T-helper 1 cell treated with Interleukin-12 subunit alpha and Interleukin-12 subunit beta and Interleukin-4 antibody, amounts not matched to agents 30 μg/mL and 1 μg/mL, for 36 hours (primary cell): ENCODE measurements around the gene CILP2.
A peak's percentile ranks its signal among the peaks of the same experiment; 100 is the strongest.

Source experiments
- H3K27ac Mint-ChIP-seq: one replicate; pipeline ENCODE4 v1.8.0; 2021; ENCODE audit warnings: mild to moderate bottlenecking, mixed read lengths
- H3K27me3 Mint-ChIP-seq: one replicate; pipeline ENCODE4 v1.8.0; 2021; ENCODE audit warnings: low read depth, mixed read lengths
- H3K36me3 Mint-ChIP-seq: one replicate; pipeline ENCODE4 v1.8.0; 2021; ENCODE audit warnings: low read depth, mixed read lengths
- H3K4me1 Mint-ChIP-seq: one replicate; pipeline ENCODE4 v1.8.0; 2021; ENCODE audit warnings: low read depth, mixed read lengths
- H3K4me3 Mint-ChIP-seq: one replicate; pipeline ENCODE4 v1.8.0; 2021; ENCODE audit warnings: mild to moderate bottlenecking, moderate library complexity, mixed read lengths
- H3K9me3 Mint-ChIP-seq: one replicate; pipeline ENCODE4 v1.8.0; 2021; ENCODE audit warnings: mixed read lengths

The CILP2 gene

DNA sequence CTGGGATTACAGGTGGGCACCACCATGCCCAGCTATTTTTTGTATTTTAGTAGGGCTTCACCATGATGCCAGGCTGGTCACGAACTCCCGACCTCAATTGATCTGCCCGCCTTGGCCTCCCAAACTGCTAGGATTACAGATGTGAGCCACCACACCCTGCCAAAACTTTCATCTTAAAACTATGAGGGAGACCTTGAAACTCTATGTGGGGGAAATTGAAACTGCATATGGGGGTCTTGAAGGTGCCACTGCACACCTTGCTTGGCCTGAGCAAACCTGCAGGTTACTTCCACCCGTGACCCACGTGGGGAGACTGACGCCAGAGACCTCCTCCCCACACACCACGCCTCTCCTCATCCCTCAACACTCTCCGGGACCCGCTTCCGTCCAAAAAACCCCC, 15.6 kb downstream of the CILP2 start:
- Mint-ChIP-seq H3K4me3 (no peak overlapping the region), H3K27me3 (no peaks in the 10 kb centered on the region), H3K9me3 (no peaks in the 10 kb centered on the region), H3K4me1 (peaks cover 3% of the 10 kb centered on the region), H3K36me3 (peaks cover 3% of the 10 kb centered on the region), H3K27ac (no peak overlapping the region)

DNA sequence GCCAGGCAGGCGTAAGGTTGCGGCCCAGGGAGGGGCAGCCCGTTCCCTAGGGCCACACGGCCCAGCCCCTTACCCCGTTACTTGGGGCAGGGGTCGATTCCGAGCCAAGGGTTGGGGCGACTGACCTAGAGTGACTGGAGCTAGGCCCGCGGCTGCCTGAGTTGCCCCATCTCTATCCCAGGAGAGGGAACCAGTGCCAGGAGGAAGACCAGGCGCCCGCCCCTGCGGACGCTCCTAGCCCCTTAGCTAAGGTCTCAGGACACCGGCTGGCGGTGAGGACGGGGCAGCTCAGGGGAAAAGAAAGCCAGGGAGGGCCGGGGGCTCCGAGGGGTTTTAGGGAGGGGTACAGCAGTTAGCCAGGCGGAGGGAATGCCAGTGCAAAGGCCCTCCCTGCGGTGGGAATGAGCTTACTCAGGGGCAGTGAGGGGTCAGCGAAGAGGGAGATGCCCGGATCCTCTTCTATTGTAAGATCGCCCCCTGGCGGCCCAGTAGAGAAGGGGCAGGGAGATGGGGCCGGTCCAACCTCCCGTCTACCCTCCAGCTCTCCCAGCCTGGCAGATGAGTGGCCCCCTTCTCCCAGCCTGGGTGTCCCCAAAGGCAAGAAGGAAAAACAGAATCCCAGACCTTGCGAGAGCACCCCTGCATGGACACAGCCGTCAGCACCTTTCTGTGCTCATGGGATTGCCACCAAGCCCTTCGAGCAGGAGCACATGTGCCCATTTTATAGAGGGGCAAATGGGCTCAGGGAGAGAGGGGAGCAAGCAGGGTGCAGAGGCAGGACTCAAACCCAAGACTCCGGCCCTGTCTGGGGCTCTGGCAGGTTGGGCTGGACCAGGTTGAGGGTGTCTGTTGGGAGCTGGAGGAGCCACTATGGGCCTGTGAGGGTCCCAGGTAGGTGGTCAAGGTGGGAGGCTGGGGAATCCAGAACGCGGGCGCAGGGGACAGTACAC, 16.3 kb downstream of the CILP2 start:
- Mint-ChIP-seq H3K27ac (no peak overlapping the region), H3K9me3 (no peaks in the 10 kb centered on the region), H3K4me3 (no peak overlapping the region), H3K27me3 (no peaks in the 10 kb centered on the region), H3K36me3 (peaks cover 8% of the 10 kb centered on the region), H3K4me1 (peaks cover 7% of the 10 kb centered on the region)

DNA sequence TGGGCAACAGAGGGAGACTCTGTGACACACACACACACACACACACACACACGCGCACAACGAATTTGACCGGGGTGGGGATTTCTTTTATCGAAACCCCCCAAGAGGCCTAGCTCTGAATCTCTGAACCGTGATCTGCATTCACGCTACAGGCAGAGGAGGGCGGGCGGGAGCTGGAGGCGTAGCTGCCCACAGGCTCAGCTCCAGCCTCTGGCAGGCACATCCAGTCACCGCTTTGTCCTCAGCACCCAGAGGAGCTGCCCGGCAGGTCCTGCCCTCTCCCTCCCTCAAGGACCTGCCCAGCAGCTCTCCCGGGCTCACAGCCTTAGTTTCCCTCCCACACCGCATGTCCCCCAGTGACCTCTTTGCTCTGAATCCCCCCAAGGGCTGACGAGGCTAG, 20.0 kb downstream of the CILP2 start:
- peaks cover 8% of the 10 kb centered on the region for H3K4me1 Mint-ChIP-seq
- no peaks in the 10 kb centered on the region for H3K27me3 Mint-ChIP-seq
- H3K4me3 Mint-ChIP-seq, result no peak overlapping the region
- H3K36me3 Mint-ChIP-seq, result peaks cover 28% of the 10 kb centered on the region
- no peak overlapping the region for H3K27ac Mint-ChIP-seq
- H3K9me3 Mint-ChIP-seq, result no peaks in the 10 kb centered on the region

DNA sequence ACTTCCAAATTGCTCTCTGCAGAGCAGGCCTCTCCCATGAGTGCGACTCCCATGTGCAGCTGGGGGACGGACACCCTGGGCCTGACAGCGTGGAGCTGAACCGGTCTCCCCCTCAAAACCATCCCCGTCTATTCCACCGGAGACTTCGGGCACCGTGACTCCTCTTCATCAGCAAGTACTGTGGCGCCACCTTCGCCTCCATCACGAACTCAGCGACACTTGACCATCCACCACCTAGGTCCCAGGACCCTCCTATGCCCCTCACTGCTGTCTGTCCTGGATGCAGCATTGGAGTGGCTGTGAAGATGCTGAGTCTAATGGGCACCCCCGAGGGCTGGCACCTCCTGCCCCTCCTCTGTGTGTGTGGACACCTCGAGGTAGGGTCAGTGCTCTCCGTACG, 20.6 kb downstream of the CILP2 start:
- H3K4me3 Mint-ChIP-seq, result no peak overlapping the region
- H3K27ac Mint-ChIP-seq, result peak overlapping the region; percentile 7
- peaks cover 29% of the 10 kb centered on the region for H3K36me3 Mint-ChIP-seq
- no peaks in the 10 kb centered on the region for H3K9me3 Mint-ChIP-seq
- H3K4me1 Mint-ChIP-seq, result peaks cover 9% of the 10 kb centered on the region
- no peaks in the 10 kb centered on the region for H3K27me3 Mint-ChIP-seq

DNA sequence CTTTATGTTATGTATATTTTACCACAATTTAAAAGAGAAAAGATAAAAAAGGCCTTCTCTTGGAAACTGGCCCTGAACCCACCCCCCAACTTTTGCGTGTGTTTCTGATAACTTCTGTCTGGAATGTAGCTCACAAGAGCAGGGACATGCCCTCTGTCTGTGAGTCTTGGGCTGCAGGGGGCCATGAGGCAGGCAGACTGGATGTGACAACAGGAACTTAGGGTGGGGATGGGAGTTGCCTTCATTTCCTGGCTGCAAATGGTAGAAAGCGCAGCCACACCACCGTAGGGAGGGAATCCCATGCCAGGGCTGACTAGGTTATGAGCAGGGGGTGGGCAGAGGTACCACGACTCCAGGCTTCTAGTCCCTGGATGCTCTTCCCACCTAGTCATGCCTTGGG, 21.9 kb downstream of the CILP2 start:
- H3K27ac Mint-ChIP-seq, result peak overlapping the region; percentile 70
- peaks cover 38% of the 10 kb centered on the region for H3K36me3 Mint-ChIP-seq
- no peaks in the 10 kb centered on the region for H3K27me3 Mint-ChIP-seq
- peaks cover 7% of the 10 kb centered on the region for H3K4me1 Mint-ChIP-seq
- no peaks in the 10 kb centered on the region for H3K9me3 Mint-ChIP-seq
- H3K4me3 Mint-ChIP-seq, result no peak overlapping the region

DNA sequence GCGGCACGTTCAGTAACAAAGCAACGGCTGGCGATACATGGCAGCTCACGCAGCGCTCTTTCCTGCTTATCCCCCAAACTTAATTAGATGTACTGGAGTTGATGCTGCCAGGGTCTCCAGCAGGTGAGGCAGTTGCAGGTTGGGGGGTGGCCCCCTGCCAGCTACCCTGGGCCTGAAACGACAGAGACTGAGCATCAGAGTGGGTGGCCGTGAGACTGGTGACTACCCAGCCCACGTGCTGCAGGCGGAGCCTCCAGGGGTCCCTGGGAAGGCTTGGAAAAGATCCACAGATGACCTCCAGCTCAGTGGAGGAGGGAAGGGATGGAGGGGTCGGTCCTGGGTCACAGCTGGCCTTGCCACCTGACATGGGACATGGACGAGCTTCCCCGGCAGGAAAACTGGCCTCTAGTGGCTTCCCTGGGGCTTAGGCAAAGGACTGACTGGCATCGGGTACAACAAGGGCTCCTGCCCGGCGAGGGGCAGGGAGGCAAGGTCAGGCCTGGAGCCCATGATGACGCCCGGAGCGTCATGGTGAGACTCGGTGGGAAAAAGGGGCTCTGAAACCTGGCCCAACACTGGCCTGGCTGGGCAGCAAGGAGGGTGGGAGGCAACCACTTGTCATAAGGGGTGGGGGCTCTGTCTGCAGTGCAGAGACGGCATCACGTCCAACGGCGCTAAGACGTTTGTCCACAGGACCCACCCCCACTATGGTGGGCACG, 24.0 kb downstream of the CILP2 start:
- Mint-ChIP-seq H3K36me3 (peaks cover 47% of the 10 kb centered on the region), H3K4me3 (no peak overlapping the region), H3K4me1 (peaks cover 7% of the 10 kb centered on the region), H3K27ac (no peak overlapping the region), H3K9me3 (no peaks in the 10 kb centered on the region), H3K27me3 (no peaks in the 10 kb centered on the region)

DNA sequence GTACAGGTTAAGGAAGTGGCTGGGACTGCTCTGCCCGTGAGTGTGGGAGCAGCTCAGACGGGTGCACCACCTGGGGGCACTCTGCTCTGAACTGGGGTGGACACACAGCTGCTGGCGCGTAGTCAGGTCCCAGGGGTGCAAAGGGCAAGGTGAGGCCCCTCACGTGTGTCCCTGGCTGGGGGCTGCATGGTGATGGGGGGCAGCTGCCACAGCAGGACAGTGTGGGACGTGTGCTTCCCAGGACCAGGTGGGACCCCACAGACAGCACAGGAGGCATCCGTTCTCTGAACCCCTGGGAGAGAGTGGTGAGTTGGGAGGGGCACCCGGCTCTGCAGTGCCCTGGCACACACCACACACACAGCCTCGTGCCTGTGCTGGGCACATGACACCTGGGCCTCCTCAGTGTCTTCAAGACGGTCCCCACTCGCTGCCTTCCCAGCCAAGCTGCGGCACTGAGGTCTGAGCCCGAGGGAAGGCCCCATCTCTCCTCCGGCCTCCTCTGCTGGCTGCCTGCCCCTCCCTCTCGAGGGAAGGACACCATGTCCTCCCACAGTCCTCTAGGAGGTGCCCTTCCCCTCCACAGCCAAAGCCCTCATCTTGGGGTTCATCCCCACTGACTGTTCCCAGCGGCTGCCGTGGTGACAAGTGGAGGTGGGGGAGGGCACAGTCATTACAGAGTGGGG, 24.7 kb downstream of the CILP2 start:
- peaks cover 7% of the 10 kb centered on the region for H3K4me1 Mint-ChIP-seq
- no peaks in the 10 kb centered on the region for H3K27me3 Mint-ChIP-seq
- no peak overlapping the region for H3K4me3 Mint-ChIP-seq
- H3K27ac Mint-ChIP-seq, result peak overlapping the region; percentile 73
- H3K36me3 Mint-ChIP-seq, result peaks cover 51% of the 10 kb centered on the region
- H3K9me3 Mint-ChIP-seq, result no peaks in the 10 kb centered on the region

DNA sequence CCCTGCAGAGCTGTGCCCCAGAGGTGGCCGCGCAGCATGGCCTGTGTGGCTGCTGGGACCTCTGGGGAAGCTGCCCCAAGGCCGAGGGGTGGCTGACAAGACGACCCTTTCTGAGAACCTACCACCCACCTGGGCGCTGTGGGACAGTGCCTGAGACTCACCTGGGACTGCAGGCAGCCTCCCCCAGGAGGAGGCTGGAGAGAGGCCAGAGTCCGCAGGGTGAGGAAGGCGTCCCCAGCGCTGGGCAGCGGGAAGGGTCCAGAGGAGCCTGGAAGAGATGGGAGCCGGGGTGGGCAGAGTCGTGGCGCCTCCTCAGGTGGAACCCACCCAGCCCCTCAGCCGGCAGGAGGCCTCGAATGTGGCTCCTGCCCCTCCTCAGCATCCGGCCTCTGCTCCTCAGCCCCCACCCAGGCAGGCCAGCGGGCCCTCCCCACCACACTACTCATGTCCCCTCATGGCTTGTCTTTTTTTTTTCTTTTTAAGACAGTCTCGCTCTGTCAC, 25.3 kb downstream of the CILP2 start:
- no peak overlapping the region for H3K27ac Mint-ChIP-seq
- H3K4me1 Mint-ChIP-seq, result peaks cover 7% of the 10 kb centered on the region
- H3K36me3 Mint-ChIP-seq, result peaks cover 52% of the 10 kb centered on the region
- no peaks in the 10 kb centered on the region for H3K9me3 Mint-ChIP-seq
- H3K27me3 Mint-ChIP-seq, result no peaks in the 10 kb centered on the region
- no peak overlapping the region for H3K4me3 Mint-ChIP-seq

DNA sequence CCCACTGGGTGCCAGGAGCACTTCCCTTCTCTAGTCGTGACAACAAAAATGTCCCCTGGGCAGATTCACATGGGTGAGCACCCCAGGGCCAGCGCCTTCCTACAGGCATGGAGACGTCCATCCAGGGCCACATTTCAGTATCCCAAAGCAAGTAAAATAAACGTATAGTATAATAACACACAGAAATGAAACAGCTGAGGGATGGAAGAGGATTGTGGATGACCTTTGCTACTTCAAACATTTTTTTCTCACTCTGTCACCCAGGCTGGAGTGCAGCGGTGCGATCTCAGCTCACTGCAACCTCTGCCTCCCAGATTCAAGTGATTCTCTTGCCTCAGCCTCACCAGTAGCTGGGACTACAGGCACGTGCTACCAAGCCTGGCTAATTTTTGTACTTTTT, 28.2 kb downstream of the CILP2 start:
- Mint-ChIP-seq H3K27me3 (no peaks in the 10 kb centered on the region), H3K4me3 (no peak overlapping the region), H3K4me1 (peaks cover 4% of the 10 kb centered on the region), H3K36me3 (peaks cover 62% of the 10 kb centered on the region), H3K27ac (no peak overlapping the region), H3K9me3 (no peaks in the 10 kb centered on the region)

DNA sequence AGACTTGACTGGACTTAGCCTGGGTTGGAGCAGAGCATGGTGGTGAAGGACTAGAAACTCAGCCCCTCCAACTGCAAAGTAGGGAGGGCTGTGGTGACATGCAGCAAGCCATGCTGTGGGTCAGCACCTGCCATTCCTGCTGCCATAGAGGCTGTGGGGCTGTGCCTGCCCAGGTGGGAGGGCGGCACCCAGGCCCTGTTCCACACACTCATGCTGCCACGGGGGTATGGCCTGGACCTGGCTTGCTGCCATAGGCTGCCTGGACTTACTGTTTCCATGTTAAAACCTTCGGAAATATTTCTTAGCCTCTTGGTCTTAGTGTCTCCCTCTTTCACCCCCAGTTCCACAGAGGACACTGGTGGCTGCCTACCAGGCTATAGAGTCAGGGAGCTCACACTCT, 29.3 kb downstream of the CILP2 start:
- Mint-ChIP-seq H3K9me3 (no peaks in the 10 kb centered on the region), H3K4me3 (no peak overlapping the region), H3K27ac (no peak overlapping the region), H3K36me3 (peaks cover 52% of the 10 kb centered on the region), H3K4me1 (peaks cover 4% of the 10 kb centered on the region), H3K27me3 (no peaks in the 10 kb centered on the region)

DNA sequence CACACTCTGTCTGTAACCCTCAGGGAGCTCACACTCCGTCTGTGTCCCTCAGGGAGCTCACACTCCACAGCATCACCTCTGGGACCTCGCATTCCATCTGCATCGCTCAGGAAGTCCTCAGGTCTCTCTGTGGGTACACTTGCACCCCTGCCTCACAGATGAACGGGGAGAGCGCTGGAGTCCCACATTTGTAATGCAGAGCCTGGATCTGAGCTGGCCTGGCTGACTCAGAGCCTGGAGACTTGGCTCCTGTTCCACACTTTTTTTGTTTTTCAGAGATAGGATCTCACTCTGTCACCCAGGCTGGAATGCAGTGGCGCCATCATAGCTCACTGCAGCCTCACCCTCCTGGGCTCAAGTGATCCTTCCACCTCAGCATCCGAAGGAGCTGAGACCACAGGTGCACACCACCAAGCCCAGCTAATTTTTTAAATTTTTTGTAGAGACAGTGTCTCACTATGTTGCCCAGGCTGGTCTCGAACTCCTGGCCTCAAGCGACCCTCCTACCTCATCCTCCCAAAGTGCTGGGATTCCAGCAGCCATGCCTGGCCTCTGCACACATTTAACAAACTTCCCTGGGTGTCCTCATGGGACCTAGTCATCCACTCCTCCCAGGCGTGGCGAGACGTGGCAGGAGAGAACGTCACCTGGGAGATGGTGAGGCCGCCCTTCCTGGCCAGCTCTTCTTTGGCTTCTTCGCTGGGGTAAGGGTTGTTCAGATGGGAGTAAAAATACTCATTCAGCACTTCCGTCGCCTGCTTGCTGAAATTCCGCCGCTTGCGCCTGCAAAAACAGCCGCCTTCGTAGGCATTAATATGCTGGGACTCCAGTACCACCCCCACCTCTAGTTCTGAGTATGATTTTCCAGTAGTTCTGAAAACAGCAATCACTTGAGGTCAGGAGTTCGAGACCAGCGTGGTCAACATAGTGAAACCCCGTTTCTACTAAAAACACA, 31.0 kb downstream of the CILP2 start:
- H3K9me3 Mint-ChIP-seq, result no peaks in the 10 kb centered on the region
- no peak overlapping the region for H3K4me3 Mint-ChIP-seq
- H3K27me3 Mint-ChIP-seq, result no peaks in the 10 kb centered on the region
- H3K27ac Mint-ChIP-seq, result no peak overlapping the region
- H3K36me3 Mint-ChIP-seq, result peaks cover 51% of the 10 kb centered on the region
- peaks cover 2% of the 10 kb centered on the region for H3K4me1 Mint-ChIP-seq

DNA sequence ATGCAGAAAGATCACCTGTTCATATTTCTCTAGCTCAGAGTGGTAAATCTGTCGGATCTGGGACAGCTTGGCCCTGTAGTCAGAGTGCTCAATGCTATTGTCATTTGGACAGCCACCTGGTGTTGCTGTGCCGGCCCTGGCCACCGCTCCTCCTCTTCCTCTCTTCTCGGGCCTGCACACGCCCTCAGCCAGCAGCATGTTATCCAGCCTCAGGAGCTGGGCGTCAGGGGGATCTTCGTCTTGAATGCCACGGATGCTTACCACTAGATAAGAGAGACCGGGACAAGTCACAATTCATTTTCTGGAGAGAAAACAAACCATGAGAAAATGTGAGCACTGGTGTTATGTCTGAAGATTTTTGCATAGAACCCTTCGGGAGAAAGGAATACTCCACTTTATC, 32.5 kb downstream of the CILP2 start:
- H3K4me1 Mint-ChIP-seq, result peaks cover 2% of the 10 kb centered on the region
- H3K27ac Mint-ChIP-seq, result peak overlapping the region; percentile 36
- no peaks in the 10 kb centered on the region for H3K9me3 Mint-ChIP-seq

DNA sequence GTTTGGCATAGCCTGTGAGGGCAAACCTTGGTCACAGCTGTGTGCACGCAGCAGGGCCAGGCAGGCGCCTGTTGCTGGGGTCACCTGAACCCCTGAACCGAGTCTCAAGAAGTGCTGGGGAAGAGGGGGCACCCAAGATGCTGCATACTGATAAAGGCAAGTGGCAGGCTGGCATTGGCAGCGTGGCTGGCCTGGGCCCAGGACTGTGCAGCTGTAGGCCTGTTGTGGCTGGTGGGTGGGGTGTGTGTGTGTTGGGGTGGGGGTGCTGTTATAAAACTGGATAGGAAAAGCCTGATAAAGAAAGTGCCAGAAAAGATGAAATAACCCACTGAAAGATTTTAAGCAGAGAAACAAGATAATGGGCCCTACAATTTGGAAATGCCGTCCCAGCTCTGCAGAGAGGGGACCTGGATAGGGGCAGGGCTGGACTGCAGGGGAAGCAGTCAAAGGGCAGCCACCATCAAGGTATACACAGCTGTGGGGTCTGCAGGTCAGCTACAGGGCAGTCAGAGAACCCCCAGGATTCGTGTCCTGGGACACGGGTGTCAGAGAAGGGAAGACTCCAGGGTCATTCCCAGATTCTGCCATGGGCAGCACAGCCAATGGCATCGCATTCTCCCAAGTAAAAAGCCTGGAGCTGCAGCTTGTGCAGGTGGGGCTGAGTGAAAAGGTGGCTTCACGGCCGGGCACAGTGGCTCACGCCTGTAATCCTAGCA, 33.2 kb downstream of the CILP2 start:
- no peaks in the 10 kb centered on the region for H3K9me3 Mint-ChIP-seq
- H3K36me3 Mint-ChIP-seq, result peaks cover 44% of the 10 kb centered on the region
- H3K27ac Mint-ChIP-seq, result no peak overlapping the region
- H3K27me3 Mint-ChIP-seq, result no peaks in the 10 kb centered on the region
- H3K4me1 Mint-ChIP-seq, result peaks cover 4% of the 10 kb centered on the region
- no peak overlapping the region for H3K4me3 Mint-ChIP-seq

More for the DNA sequence above, 32.5 kb downstream of the CILP2 start:
- Mint-ChIP-seq H3K36me3 (peaks cover 44% of the 10 kb centered on the region), H3K27me3 (no peaks in the 10 kb centered on the region), H3K4me3 (no peak overlapping the region)
